GM12892 (cell line): ENCODE measurements around the gene ABR.

Experiments
- POLR2A ChIP-seq: IDR thresholded peaks from 2 replicates; pipeline ENCODE4 v1.6.1; 2011; ENCODE audit warnings: low read depth, low read length, control low read depth
- POLR2AphosphoS5 ChIP-seq: IDR thresholded peaks from 2 replicates; pipeline ENCODE4 v1.6.1; 2011; ENCODE audit warnings: low read depth, low read length, control low read depth
- TAF1 ChIP-seq: IDR thresholded peaks from 2 replicates; pipeline ENCODE4 v1.6.1; 2011; ENCODE audit warnings: low read depth, mild to moderate bottlenecking, control low read depth, low read length, borderline replicate concordance

GRCh38 chr17:1008008-1008761 lies 171.6 kb downstream of the ABR start:
- TF ChIP-seq POLR2AphosphoS5 (no peak), POLR2A (no peak), TAF1 (no peak)
